ENCODE results near the gene LILRA6.
"Not testable (repeated sequence)": the region's sequence is repeated elsewhere in the genome, so short reads cannot be mapped to it uniquely, and the experiment has no call there.

LILRA6 gene

DNA sequence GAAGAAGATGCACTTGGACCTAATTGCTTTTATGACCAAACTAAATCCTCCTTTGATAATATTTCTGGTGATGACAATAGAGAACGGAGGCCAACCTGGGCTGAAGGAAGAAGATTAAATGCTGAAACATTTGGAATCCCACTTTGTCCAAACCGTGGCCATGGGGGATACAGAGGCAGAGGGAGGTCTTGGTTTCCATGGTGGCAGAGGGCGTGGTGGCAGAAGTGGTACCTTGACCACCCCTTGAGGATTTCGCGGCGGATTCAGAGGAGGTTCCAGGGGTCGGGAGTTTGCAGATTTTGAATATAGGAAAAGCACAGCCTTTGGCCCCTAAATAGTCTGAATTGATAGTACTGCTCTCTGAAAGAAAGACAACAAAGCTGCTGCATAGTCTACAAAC is 12.6 kb downstream of the LILRA6 start:
- TF ChIP-seq, protein P1, sequence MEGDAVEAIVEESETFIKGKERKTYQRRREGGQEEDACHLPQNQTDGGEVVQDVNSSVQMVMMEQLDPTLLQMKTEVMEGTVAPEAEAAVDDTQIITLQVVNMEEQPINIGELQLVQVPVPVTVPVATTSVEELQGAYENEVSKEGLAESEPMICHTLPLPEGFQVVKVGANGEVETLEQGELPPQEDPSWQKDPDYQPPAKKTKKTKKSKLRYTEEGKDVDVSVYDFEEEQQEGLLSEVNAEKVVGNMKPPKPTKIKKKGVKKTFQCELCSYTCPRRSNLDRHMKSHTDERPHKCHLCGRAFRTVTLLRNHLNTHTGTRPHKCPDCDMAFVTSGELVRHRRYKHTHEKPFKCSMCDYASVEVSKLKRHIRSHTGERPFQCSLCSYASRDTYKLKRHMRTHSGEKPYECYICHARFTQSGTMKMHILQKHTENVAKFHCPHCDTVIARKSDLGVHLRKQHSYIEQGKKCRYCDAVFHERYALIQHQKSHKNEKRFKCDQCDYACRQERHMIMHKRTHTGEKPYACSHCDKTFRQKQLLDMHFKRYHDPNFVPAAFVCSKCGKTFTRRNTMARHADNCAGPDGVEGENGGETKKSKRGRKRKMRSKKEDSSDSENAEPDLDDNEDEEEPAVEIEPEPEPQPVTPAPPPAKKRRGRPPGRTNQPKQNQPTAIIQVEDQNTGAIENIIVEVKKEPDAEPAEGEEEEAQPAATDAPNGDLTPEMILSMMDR (IDR thresholded peaks at IDR 0.05; ENCODE audit: low read depth, low read length) = no peak
- H3K4me3 ChIP-seq (replicated peaks in 1 of 2; ENCODE audit: low read depth in 2 of 2, low read length in 2 of 2) = no peak overlapping the region
- DNase-seq (ENCODE audit: low read depth in 2 of 2) = no peak

DNA sequence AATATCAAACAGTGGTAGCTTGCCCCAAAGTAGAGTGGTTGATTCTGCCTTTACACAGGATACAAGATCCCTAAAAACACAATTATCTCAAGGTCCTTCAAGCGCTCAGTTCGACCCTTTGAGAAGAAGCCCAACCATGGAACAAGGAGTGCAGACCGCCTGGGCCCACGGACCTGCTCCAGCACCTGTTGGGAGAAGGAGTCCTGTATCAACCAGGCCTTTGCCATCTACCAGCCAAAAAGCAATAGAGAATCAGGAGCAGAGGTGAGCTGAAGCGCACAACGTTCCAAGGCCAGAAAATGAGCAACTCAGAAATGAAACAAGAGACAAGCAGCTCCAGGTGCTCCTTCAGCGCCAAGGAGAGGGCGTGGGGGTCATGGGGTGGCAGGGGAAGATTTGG is 13.4 kb downstream of the LILRA6 start:
- DNase-seq (ENCODE audit: low read depth in 2 of 2) = no peak
- no peak overlapping the region for H3K4me3 ChIP-seq (replicated peaks in 1 of 2; ENCODE audit: low read depth in 2 of 2, low read length in 2 of 2)
- TF ChIP-seq, protein P1 (IDR thresholded peaks at IDR 0.05; ENCODE audit: low read depth, low read length) = no peak

DNA sequence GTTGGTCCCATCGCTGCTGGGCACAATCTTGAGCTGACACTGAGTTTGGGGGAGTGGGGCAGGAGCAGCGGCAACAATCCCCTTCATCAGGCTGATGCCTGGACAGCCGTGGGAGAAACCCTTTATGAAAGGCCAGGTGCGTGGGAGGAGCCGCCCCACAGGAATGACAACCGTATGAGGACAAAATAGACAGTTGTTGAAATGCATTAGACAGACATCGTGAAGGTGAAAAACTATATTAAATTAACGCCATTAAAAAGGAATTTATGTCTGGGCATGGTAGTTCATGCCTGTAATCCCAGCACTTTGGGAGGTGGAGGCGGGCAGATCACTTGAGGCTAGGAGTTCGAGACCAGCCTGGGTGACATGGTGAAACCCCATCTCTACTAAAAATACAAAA is 18.0 kb downstream of the LILRA6 start:
- not testable (repeated sequence) for DNase-seq (ENCODE audit: low read depth in 2 of 2); H3K4me3 ChIP-seq (replicated peaks in 1 of 2; ENCODE audit: low read depth in 2 of 2, low read length in 2 of 2)

DNA sequence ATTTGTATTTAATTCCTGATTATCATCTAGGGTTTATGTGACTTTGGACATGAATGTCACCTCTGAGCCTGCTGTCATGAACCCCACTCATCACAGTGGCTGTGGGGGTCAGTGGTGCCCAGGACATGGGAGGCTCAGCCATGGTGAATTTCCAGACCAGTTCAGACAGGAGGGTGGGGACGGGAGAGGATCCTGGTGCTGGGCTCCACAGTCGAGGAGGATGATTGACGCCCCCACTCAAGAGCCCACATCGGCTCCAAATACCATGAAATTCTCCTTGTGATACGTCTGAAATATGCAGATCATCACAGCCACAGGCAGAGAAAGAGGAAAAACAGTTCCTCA is 18.7 kb downstream of the LILRA6 start:
- not testable (repeated sequence) for DNase-seq (ENCODE audit: low read depth in 2 of 2); H3K4me3 ChIP-seq (replicated peaks in 1 of 2; ENCODE audit: low read depth in 2 of 2, low read length in 2 of 2)

DNA sequence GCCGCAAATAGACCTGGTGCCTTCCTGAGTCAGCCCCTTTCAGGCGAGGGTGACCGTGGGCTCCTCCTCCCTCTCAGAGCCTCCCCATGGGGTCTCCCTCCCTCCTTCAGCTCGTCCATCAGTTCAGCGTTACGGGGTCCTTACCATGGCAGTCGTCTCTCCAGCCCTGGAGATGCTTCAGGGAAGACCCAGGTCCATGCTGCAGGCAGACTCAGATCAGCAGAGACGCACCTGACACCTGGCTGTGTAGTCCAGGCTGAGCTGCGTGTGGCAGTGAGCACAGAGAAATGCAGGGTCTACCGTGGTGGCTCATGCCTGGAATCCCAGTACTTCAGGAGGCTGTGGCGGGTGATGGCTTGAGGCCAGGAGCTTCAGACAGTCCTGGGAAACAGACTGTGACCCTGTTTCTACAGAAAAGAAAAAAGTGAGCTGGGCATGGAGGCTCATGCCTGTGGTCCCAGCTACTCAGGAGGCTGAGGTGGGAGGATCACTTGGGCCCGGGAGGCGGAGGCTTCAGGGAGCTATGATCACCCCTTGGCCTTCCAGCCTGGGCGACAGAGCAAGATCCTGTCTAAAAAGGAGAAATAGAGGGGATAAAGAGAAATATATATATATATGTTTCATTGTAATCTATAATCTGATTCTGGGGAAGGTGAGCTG is 19.2 kb downstream of the LILRA6 start:
- DNase-seq (ENCODE audit: low read depth in 2 of 2); H3K4me3 ChIP-seq (replicated peaks in 1 of 2; ENCODE audit: low read depth in 2 of 2, low read length in 2 of 2): not testable (repeated sequence)

DNA sequence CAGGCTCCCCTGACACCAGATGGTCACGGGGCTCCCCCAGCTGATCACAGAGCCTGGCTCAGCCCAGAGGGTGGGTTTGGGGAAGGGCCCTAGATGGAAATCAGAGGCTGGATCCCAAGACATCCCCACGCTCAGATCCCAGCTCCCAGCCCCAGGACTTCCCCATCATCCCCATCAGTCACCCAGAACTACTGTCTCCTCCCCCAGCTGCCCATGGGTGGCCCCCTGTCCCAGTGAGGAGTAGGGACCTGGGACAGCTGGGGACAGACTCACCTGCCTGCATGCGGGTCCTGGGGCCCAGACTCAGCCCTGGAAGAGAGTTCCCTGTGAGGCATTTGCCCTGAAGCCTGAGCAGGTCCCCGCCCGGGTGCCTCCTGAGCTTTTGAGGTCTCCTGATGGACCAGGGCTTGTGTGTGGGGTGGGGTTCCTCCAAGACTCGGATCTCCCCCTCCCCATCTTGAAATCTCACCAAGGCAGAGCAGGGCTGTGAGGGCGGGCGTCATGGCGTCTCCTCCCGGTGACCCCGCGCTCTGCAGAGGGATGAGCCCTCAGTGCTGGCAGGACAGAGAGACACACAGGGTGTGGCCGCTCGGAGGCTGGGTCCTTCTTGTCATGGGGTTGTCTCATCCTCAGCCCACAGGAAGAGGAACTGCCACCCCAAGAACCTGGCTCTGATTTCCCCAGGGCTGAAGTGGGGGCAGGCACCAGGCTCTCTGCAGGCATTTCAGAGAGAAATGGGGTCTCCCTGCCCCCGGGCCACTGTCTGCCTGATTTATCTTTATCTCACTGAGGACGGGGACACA is 19.9 kb downstream of the LILRA6 start, which contains the start of gene LILRB3:
LILRB3 (minus strand) TSS at position 534 of the 803 bp plus-strand sequence; CDS start at position 503, 31 bp downstream.
- DNase-seq (ENCODE audit: low read depth in 2 of 2); H3K4me3 ChIP-seq (replicated peaks in 1 of 2; ENCODE audit: low read depth in 2 of 2, low read length in 2 of 2): not testable (repeated sequence)

DNA sequence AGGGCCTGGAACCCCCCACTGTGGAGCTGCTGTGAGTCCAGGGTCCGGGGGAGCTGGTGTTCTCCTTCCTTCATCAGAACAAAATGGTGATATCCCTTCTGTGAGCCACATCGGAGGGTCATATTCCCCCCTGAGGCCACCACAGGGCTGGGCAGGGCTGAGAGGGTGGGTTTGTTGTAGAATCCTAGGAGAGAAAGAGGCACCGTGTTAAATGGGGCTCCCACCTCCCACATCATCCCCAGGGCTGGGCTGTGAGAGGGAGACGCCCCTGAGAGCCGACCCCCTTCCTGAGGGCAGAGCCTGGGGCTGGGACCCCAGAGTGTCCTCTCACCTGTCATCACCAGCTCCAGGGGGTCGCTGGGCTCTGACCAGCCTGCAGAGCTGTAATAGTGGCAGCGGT is 20.6 kb downstream of the LILRA6 start:
- DNase-seq (ENCODE audit: low read depth in 2 of 2); H3K4me3 ChIP-seq (replicated peaks in 1 of 2; ENCODE audit: low read depth in 2 of 2, low read length in 2 of 2): not testable (repeated sequence)

DNA sequence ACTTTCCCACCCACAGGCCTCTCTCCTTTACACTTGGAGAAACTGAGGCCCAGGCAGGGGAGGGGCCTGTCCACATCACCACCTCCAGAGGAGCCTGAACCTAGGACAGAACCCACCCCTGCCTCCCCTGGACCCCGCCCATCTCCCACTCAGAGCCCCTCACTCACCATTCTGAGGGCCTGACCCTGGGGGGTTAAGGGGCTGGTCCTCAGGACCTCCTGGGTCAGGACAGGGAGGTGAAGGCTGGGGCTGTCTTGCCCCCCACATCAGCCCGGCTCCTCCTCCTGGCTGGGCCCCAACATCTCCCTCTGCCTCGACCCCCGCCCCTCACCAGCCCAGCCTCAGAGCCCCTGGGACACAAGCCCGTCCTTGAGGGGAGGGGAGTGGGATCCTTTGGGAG is 22.9 kb downstream of the LILRA6 start:
- H3K4me3 ChIP-seq (replicated peaks in 1 of 2; ENCODE audit: low read depth in 2 of 2, low read length in 2 of 2); DNase-seq (ENCODE audit: low read depth in 2 of 2): not testable (repeated sequence)

DNA sequence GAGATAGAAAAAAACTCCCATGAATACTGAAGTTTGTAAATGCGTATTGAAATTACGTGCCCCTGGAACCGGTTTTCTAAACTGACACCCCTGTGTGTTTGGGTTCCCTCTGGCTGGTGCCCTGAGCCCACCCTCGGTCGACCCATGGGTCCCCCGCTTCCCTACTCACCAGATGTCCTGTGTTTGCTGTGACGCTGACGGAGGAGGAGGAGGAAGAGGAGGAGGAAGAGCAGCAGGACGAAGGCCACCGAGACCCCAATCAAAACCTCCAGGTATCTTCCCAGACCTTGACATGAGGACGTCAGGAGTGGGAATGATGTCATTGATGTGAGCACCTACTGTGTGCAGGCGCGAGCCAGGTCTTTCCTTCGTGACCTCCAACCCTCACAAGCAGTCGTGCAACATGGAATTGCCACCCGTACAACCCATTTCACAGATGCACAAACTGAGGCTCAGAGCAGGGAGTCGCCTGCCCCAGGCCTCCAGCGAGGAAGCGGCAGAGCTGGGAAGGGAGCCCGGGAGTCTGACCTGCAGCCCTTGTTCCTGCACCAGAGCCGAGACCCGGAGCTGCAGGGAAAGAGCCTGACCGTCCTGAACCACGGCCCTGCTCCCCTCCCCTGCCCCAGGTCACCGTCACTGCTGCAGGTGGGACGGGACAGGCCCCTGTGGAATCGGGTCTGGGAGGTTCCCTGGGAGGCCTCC is 23.5 kb downstream of the LILRA6 start:
- no peak overlapping the region for H3K4me3 ChIP-seq (replicated peaks in 1 of 2; ENCODE audit: low read depth in 2 of 2, low read length in 2 of 2)
- TF ChIP-seq, protein P1 (IDR thresholded peaks at IDR 0.05; ENCODE audit: low read depth, low read length) = no peak
- no peak for DNase-seq (ENCODE audit: low read depth in 2 of 2)

DNA sequence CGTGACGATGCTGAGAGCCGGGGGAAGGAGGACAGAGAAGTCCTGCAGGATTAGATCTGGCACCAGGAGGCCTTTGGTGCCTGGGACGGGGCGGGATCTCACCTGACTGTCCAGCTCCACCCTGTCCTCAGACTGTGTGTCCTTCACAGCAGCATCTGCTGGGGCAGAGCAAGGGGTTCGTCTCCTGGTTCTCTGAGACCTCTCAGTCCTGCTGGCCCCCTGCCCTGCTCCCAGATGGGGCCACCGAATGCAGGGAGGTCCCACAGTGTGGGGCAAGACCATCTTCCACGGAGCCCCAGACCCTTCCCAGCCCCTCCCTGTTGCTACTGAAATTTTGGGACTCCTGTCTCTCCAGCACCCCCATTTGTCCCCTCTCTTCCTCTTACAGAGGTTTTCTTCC is 24.3 kb downstream of the LILRA6 start:
- no peak overlapping the region for H3K4me3 ChIP-seq (replicated peaks in 1 of 2; ENCODE audit: low read depth in 2 of 2, low read length in 2 of 2)
- DNase-seq (ENCODE audit: low read depth in 2 of 2) = no peak
- TF ChIP-seq, protein P1 (IDR thresholded peaks at IDR 0.05; ENCODE audit: low read depth, low read length) = no peak

DNA sequence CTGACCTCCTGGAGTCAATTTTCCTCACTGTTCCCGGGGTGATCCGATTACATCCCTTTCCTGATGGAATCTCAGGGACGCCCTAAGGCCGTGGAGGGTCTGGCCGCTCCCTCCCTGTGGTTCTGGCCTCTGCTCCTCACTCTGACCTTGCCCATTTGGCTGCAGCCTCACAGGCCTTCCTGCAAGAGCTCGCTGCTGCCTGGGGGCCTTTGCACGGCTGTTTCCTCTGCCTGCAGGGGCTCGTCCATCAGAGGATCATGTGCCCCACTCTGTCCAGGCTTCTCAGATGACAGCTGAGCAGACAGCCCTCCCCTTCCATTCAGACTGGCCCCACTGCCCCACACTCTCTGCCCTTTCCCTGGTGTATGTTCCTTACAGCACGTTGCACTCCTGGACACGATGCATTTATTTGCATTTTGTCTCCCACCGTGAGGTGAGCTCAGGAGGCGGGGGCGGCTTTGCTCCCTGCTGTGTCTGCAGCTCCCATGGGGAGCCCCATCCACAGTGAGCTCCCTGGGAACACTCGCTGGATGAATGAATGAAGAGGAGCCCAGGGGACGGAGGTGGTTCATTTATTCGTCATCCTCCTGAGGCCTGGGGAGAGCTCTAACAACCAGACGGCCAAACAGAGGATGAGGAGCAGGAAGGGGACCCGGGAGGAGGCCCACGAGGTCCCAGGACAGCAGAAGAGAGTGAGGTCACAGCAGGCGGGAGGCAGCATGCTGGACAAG is 24.9 kb downstream of the LILRA6 start:
- not testable (repeated sequence) for H3K4me3 ChIP-seq (replicated peaks in 1 of 2; ENCODE audit: low read depth in 2 of 2, low read length in 2 of 2)

More for the DNA sequence above, 24.9 kb downstream of the LILRA6 start:
- DNase-seq (ENCODE audit: low read depth in 2 of 2) = not testable (repeated sequence)

Measured in cardiac fibroblast (primary cell).